ENCODE measurements around the gene MLH3.

The MLH3 gene

GRCh38 chr14:74973003-74973653 lies 78.1 kb downstream of the MLH3 start:
- TF ChIP-seq, protein P1, sequence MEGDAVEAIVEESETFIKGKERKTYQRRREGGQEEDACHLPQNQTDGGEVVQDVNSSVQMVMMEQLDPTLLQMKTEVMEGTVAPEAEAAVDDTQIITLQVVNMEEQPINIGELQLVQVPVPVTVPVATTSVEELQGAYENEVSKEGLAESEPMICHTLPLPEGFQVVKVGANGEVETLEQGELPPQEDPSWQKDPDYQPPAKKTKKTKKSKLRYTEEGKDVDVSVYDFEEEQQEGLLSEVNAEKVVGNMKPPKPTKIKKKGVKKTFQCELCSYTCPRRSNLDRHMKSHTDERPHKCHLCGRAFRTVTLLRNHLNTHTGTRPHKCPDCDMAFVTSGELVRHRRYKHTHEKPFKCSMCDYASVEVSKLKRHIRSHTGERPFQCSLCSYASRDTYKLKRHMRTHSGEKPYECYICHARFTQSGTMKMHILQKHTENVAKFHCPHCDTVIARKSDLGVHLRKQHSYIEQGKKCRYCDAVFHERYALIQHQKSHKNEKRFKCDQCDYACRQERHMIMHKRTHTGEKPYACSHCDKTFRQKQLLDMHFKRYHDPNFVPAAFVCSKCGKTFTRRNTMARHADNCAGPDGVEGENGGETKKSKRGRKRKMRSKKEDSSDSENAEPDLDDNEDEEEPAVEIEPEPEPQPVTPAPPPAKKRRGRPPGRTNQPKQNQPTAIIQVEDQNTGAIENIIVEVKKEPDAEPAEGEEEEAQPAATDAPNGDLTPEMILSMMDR (IDR thresholded peaks at IDR 0.05; ENCODE audit: low read depth, low read length): no peak
- DNase-seq (ENCODE audit: extremely low read depth, low read depth): no peak

- no peak for DNase-seq (ENCODE audit: extremely low read depth, low read depth)
- TF ChIP-seq, protein P1 (IDR thresholded peaks at IDR 0.05; ENCODE audit: low read depth, low read length): no peak
These were observed 82.5 kb downstream of the MLH3 start for GRCh38 chr14:74968811-74969210.

DNA sequence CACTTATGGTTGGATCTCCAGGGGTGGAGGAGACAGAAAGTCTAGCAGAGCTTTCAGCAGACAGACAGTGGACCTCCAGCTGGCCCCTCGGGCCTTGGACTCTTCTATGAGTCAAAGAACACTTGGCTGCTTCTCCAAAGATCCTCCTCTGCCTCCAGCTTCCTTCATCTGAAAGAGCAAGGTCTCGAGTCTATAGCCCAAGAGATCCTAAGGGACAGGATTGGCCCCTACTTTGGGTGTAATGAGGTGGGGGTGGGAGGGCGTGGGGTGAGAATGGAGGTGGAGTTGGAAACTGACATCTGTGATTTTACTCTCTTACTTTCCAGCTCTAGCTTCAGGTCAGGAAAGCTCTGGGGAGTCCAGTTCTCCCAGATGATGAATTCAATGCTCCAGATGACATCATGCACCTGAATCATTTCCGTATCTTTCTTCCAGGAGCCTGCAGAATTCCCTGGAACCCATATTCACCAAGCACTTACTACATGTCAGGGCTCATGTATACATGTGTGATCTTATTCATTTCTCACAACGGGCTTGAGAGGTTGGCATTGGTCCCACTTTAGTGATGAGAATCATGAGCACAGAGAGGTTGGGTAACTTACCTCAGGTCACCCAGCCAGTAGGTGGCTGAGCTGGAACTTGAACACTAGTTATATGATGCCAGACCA lies 85.6 kb downstream of the MLH3 start:
- TF ChIP-seq, protein P1 (IDR thresholded peaks at IDR 0.05; ENCODE audit: low read depth, low read length): no peak
- DNase-seq (ENCODE audit: extremely low read depth, low read depth): no peak

DNA sequence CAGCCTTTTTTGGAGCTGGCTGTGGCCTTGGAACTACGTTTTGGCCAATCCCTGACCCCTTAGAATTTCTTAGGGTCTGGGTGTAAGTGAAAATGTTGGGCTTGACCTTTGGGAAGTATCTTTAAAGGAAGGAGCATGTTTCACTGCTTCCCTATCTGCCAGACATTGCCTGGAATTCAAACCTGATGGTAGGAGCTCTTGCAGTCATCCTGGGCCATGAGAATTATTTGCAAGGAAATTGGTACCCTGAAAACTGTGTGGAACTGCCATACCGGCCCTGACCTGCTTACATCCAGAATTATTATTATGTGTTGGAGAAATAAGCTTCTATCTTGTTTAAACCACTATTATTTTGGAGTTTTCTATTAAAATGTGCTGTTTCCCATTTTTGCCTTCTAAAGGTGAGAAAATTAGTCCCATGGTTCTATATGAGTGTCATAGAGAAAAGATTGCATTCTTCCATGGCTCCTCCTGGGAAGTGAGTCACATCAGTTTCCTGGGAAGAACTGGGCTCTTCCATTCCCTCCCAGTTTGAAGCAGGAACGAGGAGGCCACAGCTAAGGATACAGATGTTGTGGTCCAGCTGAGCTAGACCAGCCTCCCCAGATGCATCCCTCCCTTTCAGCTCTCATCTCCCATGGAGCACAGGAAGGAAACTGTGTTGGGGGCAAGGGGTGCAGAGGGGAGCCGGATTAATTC lies 86.3 kb downstream of the MLH3 start:
- TF ChIP-seq, protein P1 (IDR thresholded peaks at IDR 0.05; ENCODE audit: low read depth, low read length): no peak
- DNase-seq (ENCODE audit: extremely low read depth, low read depth): no peak

All from AG09319 (cell line).